GM21723 (cell line): ENCODE measurements around the gene DLL4.

Experiments
- ATAC-seq: cut with Tn5 transposase; IDR thresholded peaks from one replicate; pipeline ENCODE4 v1.9.1; 2021; ENCODE audit warnings: mild to moderate bottlenecking, moderate library complexity; ENCODE audit not compliant: unreplicated experiment

The DLL4 gene

GRCh38 chr15:40906091-40906990, 22.8 kb upstream of the DLL4 start:
- ATAC-seq, result peak; percentile 66

DNA sequence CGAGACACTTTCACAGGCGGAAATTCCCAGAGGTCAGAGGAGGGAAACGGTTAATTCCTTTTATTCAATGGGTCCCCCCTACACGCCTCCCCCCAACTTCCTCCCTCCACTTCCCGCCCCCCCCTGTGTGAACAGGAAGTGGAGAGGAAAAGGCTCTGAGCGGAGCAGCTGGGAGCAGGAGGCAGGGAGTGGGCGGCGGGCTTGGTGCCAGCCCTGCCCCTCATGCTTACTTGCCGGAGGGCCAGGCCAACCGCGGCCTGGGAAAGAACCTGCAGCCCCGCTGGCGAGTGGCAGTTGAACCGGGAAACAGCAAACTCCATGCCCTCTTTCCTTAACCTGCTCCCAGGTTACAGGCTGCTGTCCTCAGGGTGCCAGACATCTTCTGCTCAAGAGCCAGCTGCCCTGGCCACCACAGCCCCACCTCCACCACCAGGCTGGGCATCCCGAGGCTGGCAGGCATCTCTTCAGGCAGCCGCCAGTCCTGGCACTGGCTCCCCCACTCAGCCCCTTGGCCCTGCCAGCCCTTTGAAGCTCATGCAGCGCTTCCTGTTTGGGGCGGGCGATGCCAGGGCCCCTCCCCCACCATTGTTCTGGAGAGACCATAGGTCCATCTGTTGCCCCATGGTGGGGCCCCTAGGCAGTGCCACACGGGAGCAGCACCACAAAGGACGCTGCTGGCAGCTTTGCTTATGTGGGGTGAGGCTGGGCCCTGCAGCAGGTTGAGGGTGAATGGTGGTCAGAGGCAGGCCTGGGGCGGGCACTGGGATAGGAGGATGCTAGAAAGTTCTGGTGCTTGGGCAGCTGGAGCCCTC, 21.9 kb upstream of the DLL4 start:
- no peak for ATAC-seq

DNA sequence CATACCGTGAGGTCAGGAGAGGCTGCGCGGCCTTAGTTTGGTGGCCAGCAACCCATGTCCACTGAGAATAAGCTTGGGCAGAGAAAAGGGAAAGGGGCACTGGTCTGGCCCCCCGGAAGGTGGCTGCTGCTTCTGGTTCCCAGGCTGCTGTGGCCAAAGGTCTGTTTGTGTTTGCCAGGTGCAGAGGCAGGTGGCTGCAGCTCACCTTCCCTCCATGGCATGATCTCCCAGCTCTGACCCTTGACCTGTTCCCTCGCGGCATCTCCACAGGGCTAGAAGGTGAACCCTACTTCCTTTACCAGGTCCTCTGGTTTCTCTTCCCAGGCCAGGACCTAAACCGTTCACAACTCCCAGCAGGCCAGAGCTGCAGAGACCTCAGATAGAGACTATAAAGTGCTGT, 21.0 kb upstream of the DLL4 start:
- no peak for ATAC-seq

DNA sequence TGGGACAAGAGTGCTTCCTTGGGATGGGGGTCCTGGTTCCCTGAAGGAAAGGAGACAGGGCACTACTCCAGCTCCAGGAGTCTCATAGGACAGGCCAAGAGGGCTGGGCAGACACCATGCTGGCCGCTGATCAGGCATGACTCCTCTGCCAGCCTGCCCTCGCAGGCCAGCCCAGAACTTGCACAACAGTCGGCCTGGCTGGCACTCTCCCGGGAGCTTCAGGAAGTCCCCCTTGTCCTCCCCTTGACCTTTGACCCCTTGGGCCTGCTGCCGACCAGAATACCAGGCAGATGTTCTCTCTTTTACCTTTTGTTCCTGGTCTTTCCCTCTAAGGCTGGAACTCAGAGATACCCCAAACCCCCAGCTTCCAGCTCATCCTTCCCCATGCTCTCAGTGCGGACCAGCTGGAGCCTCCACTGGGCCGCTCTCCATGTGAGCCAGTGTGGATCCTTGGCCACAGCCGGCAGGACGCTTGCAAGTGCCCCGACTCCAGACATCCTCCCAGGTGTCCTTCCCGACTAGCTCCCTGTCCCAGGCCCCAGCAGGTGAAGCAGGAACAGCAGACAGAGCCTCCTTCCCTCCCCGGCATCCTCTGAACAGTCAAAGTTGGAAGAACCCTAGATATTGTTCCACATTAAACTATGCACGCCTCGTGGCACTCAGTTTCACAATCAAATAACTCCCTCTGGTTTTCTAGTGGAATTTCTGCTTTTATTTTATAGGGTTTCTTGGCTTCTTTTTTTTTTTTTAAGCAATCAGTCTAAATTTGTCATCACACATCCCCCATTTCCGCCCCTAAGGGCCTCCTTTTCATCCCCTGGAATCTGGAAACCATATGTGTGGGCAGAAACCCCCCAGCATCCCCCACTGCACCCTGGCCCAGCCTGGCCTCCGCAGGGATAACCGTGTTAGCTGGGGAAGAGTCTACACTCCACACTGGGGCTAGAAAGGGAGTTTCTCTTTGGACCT, 19.2 kb upstream of the DLL4 start:
- no peak for ATAC-seq

DNA sequence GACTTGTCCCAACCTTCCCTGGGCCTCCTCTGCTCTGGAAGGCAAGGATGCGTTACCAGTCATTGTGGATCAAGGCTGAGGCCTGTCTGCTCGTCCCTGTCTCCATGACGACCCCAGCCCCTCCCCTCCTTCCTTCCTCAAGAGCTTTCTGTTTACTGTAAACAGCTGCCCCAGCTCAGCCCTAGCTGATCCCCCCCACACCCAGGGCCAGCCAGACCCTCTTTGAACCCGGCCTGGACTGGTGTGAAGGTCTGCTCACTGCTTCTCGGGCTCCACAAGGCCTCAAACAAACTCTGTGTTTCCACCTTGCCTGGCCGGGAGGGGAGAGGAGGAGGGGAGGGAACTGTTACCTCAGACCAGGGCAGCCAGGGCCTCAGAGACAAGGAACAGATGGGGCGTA, 18.0 kb upstream of the DLL4 start:
- ATAC-seq, result no peak

GRCh38 chr15:40911693-40912092, 17.4 kb upstream of the DLL4 start:
- no peak for ATAC-seq

DNA sequence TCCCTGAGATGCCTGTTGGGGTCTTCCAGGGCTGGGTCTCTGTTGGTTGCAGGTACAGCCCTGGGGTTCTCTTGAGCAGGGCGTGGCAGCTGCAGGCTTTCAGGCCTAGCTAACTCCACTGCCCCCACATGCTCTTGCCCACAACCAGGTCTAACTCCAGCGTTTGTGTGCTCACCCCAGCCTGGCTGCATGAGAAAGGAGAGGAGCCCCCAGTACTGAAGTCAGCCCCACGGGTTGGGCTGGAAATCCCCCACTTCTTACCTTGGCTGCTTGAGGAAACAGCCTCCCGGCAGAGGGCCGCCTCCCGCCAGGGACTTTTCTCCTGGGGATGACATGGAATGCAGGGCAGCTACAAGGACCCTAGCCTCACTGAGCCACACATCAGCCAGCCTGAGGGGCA, 16.7 kb upstream of the DLL4 start:
- no peak for ATAC-seq

DNA sequence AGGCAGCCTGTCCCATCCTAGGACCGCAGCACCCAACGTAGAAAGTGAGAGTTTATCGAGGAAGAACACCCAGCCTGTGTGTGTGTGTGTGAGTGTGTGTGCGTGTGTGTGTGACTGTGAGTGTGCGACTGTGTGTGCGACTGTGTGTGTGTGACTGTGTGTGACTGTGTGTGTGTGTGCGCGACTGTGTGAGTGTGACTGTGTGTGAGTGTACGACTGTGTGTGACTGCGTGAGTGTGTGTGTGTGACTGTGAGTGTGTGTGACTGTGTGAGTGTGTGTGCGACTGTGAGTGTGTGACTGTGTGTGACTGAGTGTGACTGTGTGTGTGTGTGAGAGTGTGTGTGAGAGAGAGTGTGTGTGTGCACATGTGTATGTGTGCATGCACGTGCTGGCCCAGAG, 15.1 kb upstream of the DLL4 start:
- no peak for ATAC-seq

- no peak for ATAC-seq
Observed at GRCh38 chr15:40914486-40914885, 14.7 kb upstream of the DLL4 start.

DNA sequence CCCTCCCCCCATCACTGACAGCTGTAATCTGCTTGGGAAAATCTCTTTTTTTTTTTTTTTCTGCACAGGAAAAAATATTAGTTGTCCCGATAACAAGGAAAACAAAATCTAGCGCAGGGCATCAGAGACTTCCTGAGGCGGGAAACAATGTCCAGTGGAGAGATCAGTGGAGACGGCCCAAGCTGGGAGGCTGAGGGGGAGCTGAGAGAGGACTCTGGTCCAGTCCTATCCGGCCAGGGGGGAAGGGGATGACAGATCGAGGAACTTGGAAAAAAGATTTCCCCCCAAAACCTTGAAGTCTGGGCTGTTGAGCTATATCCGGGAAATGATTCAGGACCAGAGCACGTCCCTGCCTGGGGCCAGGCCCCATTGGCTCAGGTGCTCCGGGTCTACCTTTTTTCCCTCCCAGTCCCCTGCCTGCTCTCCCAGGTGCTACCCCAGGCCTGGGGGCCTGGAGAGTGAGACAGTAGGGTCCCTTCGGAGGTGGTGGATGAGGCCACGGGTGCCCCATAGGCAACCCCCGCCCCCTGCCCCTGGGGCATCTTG, 14.0 kb upstream of the DLL4 start:
- no peak for ATAC-seq

- ATAC-seq, result no peak
Observed at GRCh38 chr15:40915679-40916078, 13.5 kb upstream of the DLL4 start.

- no peak for ATAC-seq
Observed at GRCh38 chr15:40917585-40917984, 11.6 kb upstream of the DLL4 start.

DNA sequence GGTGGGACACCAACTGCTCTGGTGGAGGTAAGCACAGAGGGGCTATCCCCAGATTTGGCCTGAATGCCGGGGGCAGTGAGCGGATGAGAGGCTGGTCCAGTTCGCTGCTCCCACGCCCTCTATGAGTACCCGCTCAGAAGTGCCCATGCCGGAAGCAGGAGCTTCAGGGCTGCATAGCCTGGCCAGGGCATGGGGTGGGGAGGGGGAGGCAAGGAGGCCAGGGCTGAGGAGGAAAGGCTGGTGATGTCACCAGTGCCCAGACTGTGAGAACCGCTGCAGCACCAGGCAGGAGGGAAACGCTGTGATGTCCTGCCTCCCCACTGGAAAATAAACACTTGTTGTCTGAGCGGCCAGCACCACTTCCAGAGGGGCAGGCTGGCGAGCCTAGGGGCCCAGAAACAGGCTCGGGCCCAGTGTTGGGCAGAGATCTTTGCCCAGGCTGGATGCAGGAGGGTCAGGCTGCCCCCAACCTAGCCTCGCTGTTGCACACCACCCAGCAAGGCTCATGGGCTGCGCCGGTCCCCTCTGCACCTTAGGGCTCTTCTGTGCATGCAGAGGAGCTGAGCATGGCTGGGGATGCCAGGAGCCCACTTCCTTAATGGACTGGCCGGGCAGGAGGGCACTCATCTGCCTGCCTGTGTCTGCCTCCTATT, 10.9 kb upstream of the DLL4 start:
- no peak for ATAC-seq

DNA sequence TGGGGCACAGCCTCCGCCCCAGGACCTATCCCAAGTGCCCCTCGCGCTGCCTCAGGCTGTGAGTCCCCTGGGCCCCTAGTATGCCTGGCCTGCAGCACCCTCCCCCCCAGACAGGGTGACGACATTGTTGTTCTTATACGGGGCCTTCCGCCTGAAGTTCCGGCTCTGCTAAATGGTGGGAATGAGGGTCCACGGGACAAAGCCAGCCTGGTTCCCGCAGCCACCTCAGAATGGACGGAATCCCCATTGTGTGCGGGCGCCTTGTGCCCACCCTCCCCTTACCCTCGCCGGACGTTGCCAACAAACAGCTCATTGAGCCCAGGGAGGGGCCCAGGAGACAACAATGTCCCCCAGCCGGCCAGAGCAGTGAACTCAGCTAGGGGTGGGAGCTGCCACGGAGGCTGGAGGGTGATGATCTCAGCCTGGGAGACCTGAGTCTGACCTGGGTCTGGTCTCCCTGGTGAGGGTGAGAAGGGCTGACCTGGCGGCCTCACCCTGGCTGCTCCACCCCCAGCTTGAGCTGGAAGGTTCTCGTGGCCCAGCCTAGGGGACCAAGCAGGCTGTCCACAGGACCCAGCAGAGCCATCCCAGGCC, 10.2 kb upstream of the DLL4 start:
- no peak for ATAC-seq

- no peak for ATAC-seq
Observed at GRCh38 chr15:40921949-40922607, 7.1 kb upstream of the DLL4 start.

DNA sequence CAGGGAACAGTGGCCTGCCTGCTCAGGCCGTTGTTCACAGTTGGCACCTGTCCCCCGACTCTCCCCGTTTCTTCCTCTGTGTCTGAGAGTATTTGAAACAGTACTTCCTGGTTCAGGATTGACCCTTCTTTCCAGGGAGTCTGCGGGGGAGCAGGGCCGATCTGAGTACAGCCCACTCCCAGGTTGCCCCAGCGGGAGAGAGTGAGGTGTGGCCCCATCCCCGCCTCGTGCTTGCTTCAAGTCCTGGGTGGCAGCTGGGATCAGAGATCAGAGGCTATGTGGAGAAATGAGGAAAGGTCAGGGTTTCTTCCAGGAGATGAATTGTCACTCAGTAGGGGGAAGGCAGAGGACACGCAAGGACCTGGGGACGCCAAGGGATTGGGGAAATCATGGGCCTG, 6.5 kb upstream of the DLL4 start:
- ATAC-seq, result no peak

GRCh38 chr15:40923551-40923950, 5.6 kb upstream of the DLL4 start:
- ATAC-seq, result no peak

DNA sequence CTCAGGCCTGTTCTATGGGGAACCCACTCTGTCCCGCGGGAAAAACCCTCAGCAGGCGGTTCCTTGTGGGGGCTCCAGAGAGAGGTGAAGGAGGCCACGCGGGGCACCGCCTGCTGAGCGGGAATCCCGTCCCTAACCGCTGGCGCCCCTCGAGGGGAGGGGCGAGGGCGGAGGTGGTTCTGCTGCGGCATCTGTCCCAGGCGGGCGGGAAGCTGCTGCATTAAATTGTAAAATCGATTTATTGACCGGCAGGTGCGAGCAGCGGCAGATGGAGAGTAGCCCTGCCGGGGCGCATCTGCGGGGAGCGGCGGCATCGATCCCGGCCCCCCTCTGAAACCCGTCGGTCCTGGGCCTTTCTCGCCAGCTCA, 3.7 kb upstream of the DLL4 start:
- ATAC-seq, result no peak
